ENCODE data around the gene FZD10.

Gene FZD10

DNA sequence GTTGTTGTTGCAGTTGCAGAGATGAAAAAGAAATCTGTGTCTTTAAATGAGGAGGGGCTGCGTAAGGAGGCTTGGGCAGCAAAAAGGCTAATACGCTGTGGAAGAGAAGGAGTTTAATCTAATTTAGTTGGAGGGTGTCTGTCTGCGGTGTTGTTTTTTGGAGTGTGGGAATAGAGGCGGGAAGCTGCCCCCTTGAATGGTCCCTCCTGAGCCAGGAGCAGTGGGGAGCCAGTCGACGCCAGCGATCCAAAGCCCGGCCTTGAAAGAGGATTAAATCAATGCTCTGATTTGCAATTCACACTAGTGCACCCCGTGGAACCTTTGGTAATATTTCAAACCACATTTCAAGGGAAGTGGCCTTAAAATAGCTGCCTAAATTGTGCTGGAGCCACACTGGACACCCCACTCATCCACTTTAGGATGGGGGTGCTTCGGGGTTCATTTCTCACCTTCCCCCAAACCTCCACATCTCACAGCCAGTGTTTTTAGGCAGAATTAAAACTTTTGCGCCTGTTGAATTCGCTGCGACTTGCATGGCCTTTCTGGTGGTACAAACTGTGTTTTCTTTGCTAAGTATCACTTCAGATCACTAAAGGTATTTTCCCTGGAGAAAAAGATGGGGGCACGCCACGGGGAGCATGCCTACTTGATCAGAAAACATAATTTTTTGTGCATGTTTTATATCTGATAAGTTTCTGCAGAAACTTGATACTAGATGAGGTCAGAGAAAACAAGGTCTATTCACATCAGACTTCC is 4.1 kb upstream of the FZD10 start:
- peaks cover 10% of the 10 kb centered on the region for H3K27me3 ChIP-seq (ENCODE audit: low read depth, low read length)
- no peak overlapping the region for H3K27ac ChIP-seq (ENCODE audit: low read length)
- peaks cover 0 to 23% of the 10 kb centered on the region in 2 donors for H3K4me1 ChIP-seq (ENCODE audit: control insufficient read depth in 1 of 2, insufficient read depth in 2 of 2, low read length in 2 of 2)
- no peaks in the 10 kb centered on the region for H3K36me3 ChIP-seq (ENCODE audit: control insufficient read depth in 1 of 2, insufficient read depth in 2 of 2, low read length in 2 of 2)
- H3K4me3 ChIP-seq (ENCODE audit: low read depth in 1 of 2, low read length in 2 of 2), result no peak overlapping the region
- H3K9me3 ChIP-seq (ENCODE audit: control insufficient read depth in 1 of 2, low read length in 2 of 2), result no peaks in the 10 kb centered on the region

DNA sequence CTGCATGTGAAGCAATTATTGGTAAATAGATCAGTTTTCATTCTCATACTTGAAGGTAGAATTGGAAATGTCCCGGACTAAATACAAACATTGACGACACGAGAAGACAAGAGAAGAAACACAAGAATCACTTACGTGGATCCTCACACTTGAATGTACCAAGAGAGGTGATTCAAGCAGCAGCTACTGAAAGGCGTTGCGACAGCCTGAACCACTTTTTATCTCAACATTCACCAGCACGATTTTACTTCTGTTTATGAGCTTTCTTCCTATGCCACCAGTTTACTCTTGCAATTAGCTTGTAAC is 3.6 kb upstream of the FZD10 start:
- no peaks in the 10 kb centered on the region for H3K9me3 ChIP-seq (ENCODE audit: control insufficient read depth in 1 of 2, low read length in 2 of 2)
- no peaks in the 10 kb centered on the region for H3K36me3 ChIP-seq (ENCODE audit: control insufficient read depth in 1 of 2, insufficient read depth in 2 of 2, low read length in 2 of 2)
- no peak overlapping the region for H3K27ac ChIP-seq (ENCODE audit: low read length)
- H3K27me3 ChIP-seq (ENCODE audit: low read depth, low read length), result peaks cover 10% of the 10 kb centered on the region
- H3K4me1 ChIP-seq (ENCODE audit: control insufficient read depth in 1 of 2, insufficient read depth in 2 of 2, low read length in 2 of 2), result peaks cover 0 to 28% of the 10 kb centered on the region in 2 donors
- no peak overlapping the region for H3K4me3 ChIP-seq (ENCODE audit: low read depth in 1 of 2, low read length in 2 of 2)

GRCh38 chr12:130160306-130160705 is 2.0 kb upstream of the FZD10 start:
- H3K36me3 ChIP-seq (ENCODE audit: control insufficient read depth in 1 of 2, insufficient read depth in 2 of 2, low read length in 2 of 2), result no peaks in the 10 kb centered on the region
- H3K27ac ChIP-seq (ENCODE audit: low read length), result no peak overlapping the region
- peaks cover 10% of the 10 kb centered on the region for H3K27me3 ChIP-seq (ENCODE audit: low read depth, low read length)
- peaks cover 0 to 28% of the 10 kb centered on the region in 2 donors for H3K4me1 ChIP-seq (ENCODE audit: control insufficient read depth in 1 of 2, insufficient read depth in 2 of 2, low read length in 2 of 2)
- H3K9me3 ChIP-seq (ENCODE audit: control insufficient read depth in 1 of 2, low read length in 2 of 2), result no peaks in the 10 kb centered on the region
- no peak overlapping the region for H3K4me3 ChIP-seq (ENCODE audit: low read depth in 1 of 2, low read length in 2 of 2)

DNA sequence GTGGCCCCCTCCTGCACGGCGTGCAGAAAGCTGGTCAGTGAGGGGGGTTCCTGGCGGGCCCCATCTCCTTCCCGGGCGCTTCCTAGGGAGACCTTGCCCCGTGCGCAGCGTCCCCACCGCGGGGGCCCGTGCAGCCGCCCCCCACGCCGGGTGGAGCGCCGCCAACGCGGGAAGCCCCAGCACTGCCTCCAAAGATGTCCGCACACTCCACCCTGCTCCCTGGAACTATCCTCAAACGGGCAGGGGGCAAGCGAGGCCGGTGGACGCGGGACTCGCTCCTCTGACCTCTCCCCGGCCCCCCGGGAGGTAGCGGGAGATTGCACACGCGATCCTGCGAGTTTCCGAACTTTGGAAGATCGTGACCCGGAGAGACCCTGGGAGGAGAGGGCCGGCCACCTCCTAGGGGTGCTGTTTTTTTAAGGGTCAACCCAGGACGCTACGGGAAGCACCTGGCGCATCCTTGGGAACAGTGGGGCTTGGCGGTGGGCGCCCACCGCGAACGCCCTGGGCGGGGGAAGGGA is 1.5 kb upstream of the FZD10 start:
- Histone ChIP-seq H3K27me3 (ENCODE audit: low read depth, low read length) (peaks cover 10% of the 10 kb centered on the region), H3K4me3 (ENCODE audit: low read depth in 1 of 2, low read length in 2 of 2) (peak overlapping the region in 1 of 2 donors; percentile 70), H3K9me3 (ENCODE audit: control insufficient read depth in 1 of 2, low read length in 2 of 2) (no peaks in the 10 kb centered on the region), H3K36me3 (ENCODE audit: control insufficient read depth in 1 of 2, insufficient read depth in 2 of 2, low read length in 2 of 2) (no peaks in the 10 kb centered on the region), H3K27ac (ENCODE audit: low read length) (no peak overlapping the region), H3K4me1 (ENCODE audit: control insufficient read depth in 1 of 2, insufficient read depth in 2 of 2, low read length in 2 of 2) (peaks cover 0 to 28% of the 10 kb centered on the region in 2 donors)

DNA sequence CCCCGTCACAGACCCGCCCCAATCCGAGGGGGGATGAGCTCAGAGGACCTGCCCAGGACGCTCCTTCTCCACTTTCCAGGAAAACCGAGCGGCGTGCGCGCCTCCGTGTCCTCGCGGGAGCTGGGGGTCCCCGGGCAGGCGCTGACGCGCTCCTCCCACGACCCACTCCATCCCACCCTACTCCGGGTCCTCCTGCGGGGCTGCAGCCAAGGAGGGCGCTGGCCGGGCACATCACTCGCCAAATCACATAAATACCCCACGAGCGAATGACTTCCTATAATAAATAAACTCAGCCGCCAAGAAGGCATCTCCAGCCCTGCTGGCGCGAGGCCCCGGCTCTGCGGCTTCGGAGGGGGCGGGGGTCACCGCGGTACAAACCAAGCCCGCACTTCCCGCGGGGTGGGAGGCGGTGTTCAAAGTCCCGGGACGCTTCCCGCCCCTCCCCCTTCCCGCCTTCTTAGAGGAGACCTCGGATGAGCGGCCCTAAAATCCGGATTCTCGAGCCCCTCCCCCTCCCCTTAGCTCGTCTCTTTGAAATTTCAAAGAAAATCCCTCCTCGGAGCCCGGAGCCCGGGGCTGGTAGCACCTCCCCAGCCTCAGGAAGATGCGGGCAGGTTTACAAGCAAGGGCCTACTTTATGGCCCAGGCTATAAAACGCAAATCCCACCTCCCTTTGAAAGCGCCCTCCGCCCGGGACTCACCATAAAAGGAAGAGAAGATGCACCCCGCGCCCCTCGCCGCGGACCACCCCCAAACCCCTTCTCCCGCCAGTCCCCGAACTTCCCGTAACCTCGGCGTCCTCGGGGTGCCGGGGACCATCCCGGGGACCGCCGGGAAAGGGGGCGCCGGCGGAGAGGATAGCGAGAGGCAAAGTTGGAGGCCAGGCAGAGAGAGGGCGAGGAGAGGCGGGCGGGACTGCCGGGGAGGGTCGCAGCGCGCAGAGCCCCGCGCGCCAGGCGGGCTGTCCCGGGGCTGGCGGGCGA is 712 bp upstream of the FZD10 start:
- Histone ChIP-seq H3K36me3 (ENCODE audit: control insufficient read depth in 1 of 2, insufficient read depth in 2 of 2, low read length in 2 of 2) (no peaks in the 10 kb centered on the region), H3K27ac (ENCODE audit: low read length) (no peak overlapping the region), H3K4me3 (ENCODE audit: low read depth in 1 of 2, low read length in 2 of 2) (peak overlapping the region in 1 of 2 donors; percentile 70), H3K4me1 (ENCODE audit: control insufficient read depth in 1 of 2, insufficient read depth in 2 of 2, low read length in 2 of 2) (peaks cover 0 to 28% of the 10 kb centered on the region in 2 donors), H3K27me3 (ENCODE audit: low read depth, low read length) (peaks cover 10% of the 10 kb centered on the region), H3K9me3 (ENCODE audit: control insufficient read depth in 1 of 2, low read length in 2 of 2) (no peaks in the 10 kb centered on the region)

DNA sequence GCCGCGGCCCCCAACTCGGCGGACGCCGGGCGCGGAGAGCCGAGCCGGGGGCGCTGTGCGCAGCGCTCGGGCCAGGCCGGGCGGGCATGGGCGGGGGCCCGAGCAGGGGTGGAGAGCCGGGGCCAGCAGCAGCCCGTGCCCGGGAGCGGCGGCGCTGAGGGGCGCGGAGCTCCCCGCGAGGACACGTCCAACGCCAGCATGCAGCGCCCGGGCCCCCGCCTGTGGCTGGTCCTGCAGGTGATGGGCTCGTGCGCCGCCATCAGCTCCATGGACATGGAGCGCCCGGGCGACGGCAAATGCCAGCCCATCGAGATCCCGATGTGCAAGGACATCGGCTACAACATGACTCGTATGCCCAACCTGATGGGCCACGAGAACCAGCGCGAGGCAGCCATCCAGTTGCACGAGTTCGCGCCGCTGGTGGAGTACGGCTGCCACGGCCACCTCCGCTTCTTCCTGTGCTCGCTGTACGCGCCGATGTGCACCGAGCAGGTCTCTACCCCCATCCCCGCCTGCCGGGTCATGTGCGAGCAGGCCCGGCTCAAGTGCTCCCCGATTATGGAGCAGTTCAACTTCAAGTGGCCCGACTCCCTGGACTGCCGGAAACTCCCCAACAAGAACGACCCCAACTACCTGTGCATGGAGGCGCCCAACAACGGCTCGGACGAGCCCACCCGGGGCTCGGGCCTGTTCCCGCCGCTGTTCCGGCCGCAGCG is 639 bp downstream of the FZD10 start:
- no peak overlapping the region for H3K27ac ChIP-seq (ENCODE audit: low read length)
- H3K4me3 ChIP-seq (ENCODE audit: low read depth in 1 of 2, low read length in 2 of 2), result peak overlapping the region in 1 of 2 donors; percentile 70
- H3K9me3 ChIP-seq (ENCODE audit: control insufficient read depth in 1 of 2, low read length in 2 of 2), result no peaks in the 10 kb centered on the region

GRCh38 chr12:130163461-130164215 is 1.4 kb downstream of the FZD10 start:
- Histone ChIP-seq H3K4me1 (ENCODE audit: control insufficient read depth in 1 of 2, insufficient read depth in 2 of 2, low read length in 2 of 2) (peaks cover 0 to 28% of the 10 kb centered on the region in 2 donors), H3K27ac (ENCODE audit: low read length) (no peak overlapping the region), H3K4me3 (ENCODE audit: low read depth in 1 of 2, low read length in 2 of 2) (peak overlapping the region in 1 of 2 donors; percentile 70), H3K27me3 (ENCODE audit: low read depth, low read length) (peaks cover 10% of the 10 kb centered on the region), H3K36me3 (ENCODE audit: control insufficient read depth in 1 of 2, insufficient read depth in 2 of 2, low read length in 2 of 2) (no peaks in the 10 kb centered on the region), H3K9me3 (ENCODE audit: control insufficient read depth in 1 of 2, low read length in 2 of 2) (no peaks in the 10 kb centered on the region)

More for the DNA sequence above, 639 bp downstream of the FZD10 start:
- Histone ChIP-seq H3K27me3 (ENCODE audit: low read depth, low read length) (peaks cover 10% of the 10 kb centered on the region), H3K36me3 (ENCODE audit: control insufficient read depth in 1 of 2, insufficient read depth in 2 of 2, low read length in 2 of 2) (no peaks in the 10 kb centered on the region), H3K4me1 (ENCODE audit: control insufficient read depth in 1 of 2, insufficient read depth in 2 of 2, low read length in 2 of 2) (peaks cover 0 to 28% of the 10 kb centered on the region in 2 donors)

DNA sequence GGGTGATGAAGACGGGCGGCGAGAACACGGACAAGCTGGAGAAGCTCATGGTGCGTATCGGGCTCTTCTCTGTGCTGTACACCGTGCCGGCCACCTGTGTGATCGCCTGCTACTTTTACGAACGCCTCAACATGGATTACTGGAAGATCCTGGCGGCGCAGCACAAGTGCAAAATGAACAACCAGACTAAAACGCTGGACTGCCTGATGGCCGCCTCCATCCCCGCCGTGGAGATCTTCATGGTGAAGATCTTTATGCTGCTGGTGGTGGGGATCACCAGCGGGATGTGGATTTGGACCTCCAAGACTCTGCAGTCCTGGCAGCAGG is 1.9 kb downstream of the FZD10 start:
- H3K4me3 ChIP-seq (ENCODE audit: low read depth in 1 of 2, low read length in 2 of 2), result no peak overlapping the region
- peaks cover 0 to 28% of the 10 kb centered on the region in 2 donors for H3K4me1 ChIP-seq (ENCODE audit: control insufficient read depth in 1 of 2, insufficient read depth in 2 of 2, low read length in 2 of 2)
- peaks cover 10% of the 10 kb centered on the region for H3K27me3 ChIP-seq (ENCODE audit: low read depth, low read length)
- H3K36me3 ChIP-seq (ENCODE audit: control insufficient read depth in 1 of 2, insufficient read depth in 2 of 2, low read length in 2 of 2), result no peaks in the 10 kb centered on the region
- H3K9me3 ChIP-seq (ENCODE audit: control insufficient read depth in 1 of 2, low read length in 2 of 2), result no peaks in the 10 kb centered on the region
- no peak overlapping the region for H3K27ac ChIP-seq (ENCODE audit: low read length)

- H3K27me3 ChIP-seq (ENCODE audit: low read depth, low read length), result peaks cover 10% of the 10 kb centered on the region
Measured at GRCh38 chr12:130164936-130165335, 2.7 kb downstream of the FZD10 start.

GRCh38 chr12:130166306-130166705 is 4.0 kb downstream of the FZD10 start:
- Histone ChIP-seq H3K4me1 (ENCODE audit: control insufficient read depth in 1 of 2, insufficient read depth in 2 of 2, low read length in 2 of 2) (peaks cover 0 to 20% of the 10 kb centered on the region in 2 donors), H3K36me3 (ENCODE audit: control insufficient read depth in 1 of 2, insufficient read depth in 2 of 2, low read length in 2 of 2) (no peaks in the 10 kb centered on the region), H3K27ac (ENCODE audit: low read length) (no peak overlapping the region), H3K9me3 (ENCODE audit: control insufficient read depth in 1 of 2, low read length in 2 of 2) (no peaks in the 10 kb centered on the region), H3K27me3 (ENCODE audit: low read depth, low read length) (no peaks in the 10 kb centered on the region), H3K4me3 (ENCODE audit: low read depth in 1 of 2, low read length in 2 of 2) (no peak overlapping the region)

More at GRCh38 chr12:130164936-130165335, 2.7 kb downstream of the FZD10 start:
- Histone ChIP-seq H3K9me3 (ENCODE audit: control insufficient read depth in 1 of 2, low read length in 2 of 2) (no peaks in the 10 kb centered on the region), H3K4me3 (ENCODE audit: low read depth in 1 of 2, low read length in 2 of 2) (no peak overlapping the region), H3K36me3 (ENCODE audit: control insufficient read depth in 1 of 2, insufficient read depth in 2 of 2, low read length in 2 of 2) (no peaks in the 10 kb centered on the region), H3K4me1 (ENCODE audit: control insufficient read depth in 1 of 2, insufficient read depth in 2 of 2, low read length in 2 of 2) (peaks cover 0 to 28% of the 10 kb centered on the region in 2 donors), H3K27ac (ENCODE audit: low read length) (no peak overlapping the region)
